Posterior cingulate gyrus (tissue), 11 donors: ENCODE measurements around the gene EBF3.
A peak's percentile ranks its signal among the peaks of the same experiment; 100 is the strongest.

Source experiments
- DNase-seq, 10 donors: peaks; one replicate each; pipeline versions ENCODE4 v3.0.0 to v3.0.0-alpha.2; 2020 to 2021; ENCODE audit warnings: mixed read lengths in 3 of 10
- intact Hi-C: fragments of 100-400 bp; cut with DNase I; formaldehyde crosslinking; loops from one replicate; pipeline ENCODE4 v1.15.1; 2023

The EBF3 gene

DNA sequence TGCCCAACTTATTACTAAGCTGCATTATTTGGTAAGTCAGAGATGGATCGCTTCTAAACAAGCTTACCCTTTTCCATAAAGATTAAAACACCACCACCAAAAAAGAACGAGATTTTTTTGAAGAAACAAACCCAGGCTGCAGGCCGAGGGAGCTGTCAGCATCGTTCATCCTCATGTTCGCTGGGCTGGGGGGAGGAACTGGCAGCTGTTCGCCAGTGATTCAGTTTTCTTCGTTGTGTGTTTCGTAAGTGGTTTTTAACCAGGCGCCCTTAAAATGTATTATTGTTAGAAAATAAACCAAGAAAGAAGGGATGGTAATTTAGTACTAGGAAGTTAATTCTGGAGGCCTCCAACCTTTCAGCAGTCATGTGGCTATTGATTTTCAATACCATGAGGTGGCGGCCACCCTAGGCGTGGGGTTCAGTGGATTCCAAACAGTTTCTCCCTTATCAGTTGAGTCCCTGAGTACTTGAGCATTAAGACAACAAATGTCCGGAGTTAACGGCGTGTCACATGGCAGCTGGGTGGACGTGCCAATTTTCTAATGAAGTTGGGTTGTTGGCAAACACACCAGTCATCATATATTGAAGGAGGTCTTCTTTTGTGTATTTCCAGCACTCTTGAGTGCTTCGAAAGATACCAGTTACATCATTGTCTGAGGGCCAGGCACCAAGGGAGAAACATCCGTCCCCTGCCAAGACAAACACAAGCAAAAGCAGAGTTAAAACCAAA lies 173.2 kb downstream of the EBF3 start:
- DNase-seq, result no peak
- intact Hi-C loops, result no loop called here

DNA sequence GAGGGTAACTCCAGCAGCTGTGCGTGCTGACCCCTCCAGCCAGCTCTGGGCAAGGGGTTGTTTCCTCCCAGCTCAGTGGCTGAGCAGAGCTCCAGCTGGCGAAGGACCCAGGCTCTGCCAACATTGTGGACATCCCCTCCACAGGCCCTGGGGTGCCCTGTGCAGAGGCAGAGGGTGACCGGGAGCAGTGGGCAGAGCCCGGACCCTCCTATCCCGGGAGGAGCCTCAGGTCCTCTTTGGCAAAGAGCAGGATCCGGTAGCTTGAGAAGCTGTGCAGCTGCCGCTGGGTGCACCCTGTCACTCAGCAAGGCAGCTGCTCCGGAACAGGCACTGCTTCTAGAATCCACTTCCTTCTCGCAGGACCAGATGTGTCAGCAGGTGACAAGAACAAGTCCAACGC lies 175.9 kb downstream of the EBF3 start:
- no peak for DNase-seq
- intact Hi-C loops, result no loop called here

DNA sequence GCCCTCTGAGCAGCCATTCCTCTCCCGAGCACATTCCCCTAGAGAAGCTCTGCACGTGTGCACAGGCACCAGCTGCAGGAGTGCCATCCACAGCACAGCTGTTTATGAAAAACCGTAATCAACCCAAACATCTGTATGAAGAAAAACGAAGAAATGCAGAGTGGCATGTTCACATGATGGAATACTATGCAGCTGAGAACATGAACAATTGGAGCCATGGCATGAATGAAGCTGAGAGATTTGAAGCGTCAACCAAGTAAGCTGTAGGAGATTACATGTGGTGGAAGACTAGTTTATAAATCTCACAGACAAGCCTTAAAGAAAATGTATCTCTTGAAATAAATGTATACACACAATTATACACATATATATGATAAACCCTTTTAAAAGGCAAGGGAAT lies 176.5 kb downstream of the EBF3 start:
- DNase-seq, result no peak
- intact Hi-C loops, result no loop called here

DNA sequence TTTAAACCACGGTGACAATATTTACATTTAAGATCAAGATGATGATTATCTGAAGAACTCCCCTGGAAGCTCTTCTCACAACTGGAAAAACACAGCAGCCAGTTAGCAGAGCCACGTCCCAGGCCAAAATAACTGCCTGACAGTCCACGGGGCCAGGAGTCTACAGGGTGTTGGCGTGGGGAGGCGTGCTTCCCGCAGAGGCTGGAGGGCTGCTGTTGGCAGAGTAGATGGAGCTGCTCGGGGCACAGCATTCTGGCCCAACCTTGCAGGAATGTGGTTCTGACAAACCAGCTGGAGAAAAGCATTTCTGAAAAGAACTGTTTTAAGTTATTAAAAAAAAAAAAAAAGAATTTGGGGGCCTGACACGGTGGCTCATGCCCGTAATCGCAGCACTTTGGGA lies 177.9 kb downstream of the EBF3 start:
- intact Hi-C loops, result no loop called here
- DNase-seq, result peak in 2 of 10 donors; percentile 50 to 60

DNA sequence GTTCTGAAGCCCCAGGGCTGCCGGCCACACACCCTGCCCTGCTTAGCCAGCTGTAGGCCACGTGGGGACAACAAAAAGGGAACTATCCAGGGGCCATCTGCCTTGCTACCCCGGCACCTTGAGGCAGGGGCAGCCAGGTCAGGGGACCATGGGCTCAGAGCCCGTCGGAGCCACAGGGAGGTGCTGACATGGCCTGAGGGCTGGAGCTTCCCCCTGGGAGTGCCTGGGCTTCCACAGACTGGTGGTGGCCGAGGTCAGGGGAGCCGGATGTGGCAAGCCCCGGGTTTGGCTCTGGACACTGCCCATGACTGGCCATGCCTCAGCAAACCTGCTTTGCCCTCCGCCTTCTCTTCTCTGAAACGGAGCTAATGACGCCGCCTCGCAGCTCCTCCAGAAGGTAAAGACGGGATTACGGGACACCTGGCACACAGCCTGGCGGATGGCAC lies 178.5 kb downstream of the EBF3 start:
- peak in 2 of 10 donors; percentile 69 to 72 for DNase-seq
- intact Hi-C loops, result no loop called here
